MCF 10A (cell line): ENCODE results near the gene FXN. TPM values are rescaled to one million over a fixed set of nuclear protein-coding genes. Genes with fewer than 3 reads are reported as not detected.

Experiments used
- BruUV-seq: library from RNA; stranded (reverse); fragments of 400-500 nt; replicated peaks from 2 replicates; lab custom pipeline; 2021; lab: Mats Ljungman, UMichigan
- CTCF ChIA-PET: fragments of 300-600 bp; sonication (Branson Sonifier 250); formaldehyde crosslinking; extraction: SDS; loops from one replicate; lab custom pipeline; 2021; ENCODE audit warnings: antibody characterized with exemption, inconsistent platforms; lab: Yijun Ruan, JAX
- POLR2A ChIA-PET: fragments of 300-600, 350-650 bp; sonication (Branson Sonifier 250); formaldehyde crosslinking; extraction: SDS; loops from one replicate; lab custom pipeline; 2020; ENCODE audit warnings: antibody characterized with exemption, inconsistent platforms; lab: Yijun Ruan, JAX
- DNase-seq: peaks from one replicate; pipeline ENCODE4 v3.0.0-alpha.2; 2018; ENCODE audit not compliant: unreplicated experiment
- H3K27ac Mint-ChIP-seq: one replicate; pipeline ENCODE4 v1.8.0; 2022; ENCODE audit warnings: mild to moderate bottlenecking, low read depth, mixed read lengths; ENCODE audit not compliant: unreplicated experiment
- H3K27me3 Mint-ChIP-seq: one replicate; pipeline ENCODE4 v1.8.0; 2022; ENCODE audit warnings: mixed read lengths; ENCODE audit not compliant: insufficient read depth, unreplicated experiment
- H3K36me3 Mint-ChIP-seq: one replicate; pipeline ENCODE4 v1.8.0; 2022; ENCODE audit warnings: mild to moderate bottlenecking, moderate library complexity, mixed read lengths; ENCODE audit not compliant: insufficient read depth, unreplicated experiment
- H3K4me1 Mint-ChIP-seq: one replicate; pipeline ENCODE4 v1.8.0; 2022; ENCODE audit warnings: mixed read lengths; ENCODE audit not compliant: insufficient read depth, unreplicated experiment
- H3K4me3 Mint-ChIP-seq: one replicate; pipeline ENCODE4 v1.8.0; 2022; ENCODE audit warnings: mild to moderate bottlenecking, moderate library complexity, mixed read lengths; ENCODE audit not compliant: unreplicated experiment
- H3K9me3 Mint-ChIP-seq: one replicate; pipeline ENCODE4 v1.8.0; 2022; ENCODE audit warnings: mixed read lengths; ENCODE audit not compliant: unreplicated experiment
- intact Hi-C: fragments of 100-400 bp; cut with micrococcal nuclease; formaldehyde crosslinking; loops from 2 replicates; pipeline ENCODE4 v1.14.1; 2022
- total RNA-seq: library from RNA; stranded (reverse); gene quantifications from 2 replicates; pipeline ENCODE4 v1.2.3, GENCODE V29; 2022
- TF ChIP-seq, protein P1 (sequence below): fragments of 200-600 bp; IDR thresholded peaks from one replicate; pipeline ENCODE4 v1.8.0; 2022; ENCODE audit warnings: antibody characterized with exemption, mild to moderate bottlenecking; ENCODE audit not compliant: unreplicated experiment

FXN gene
- total RNA-seq, 1 experiment from 2014 or later: 31.6 TPM

DNA sequence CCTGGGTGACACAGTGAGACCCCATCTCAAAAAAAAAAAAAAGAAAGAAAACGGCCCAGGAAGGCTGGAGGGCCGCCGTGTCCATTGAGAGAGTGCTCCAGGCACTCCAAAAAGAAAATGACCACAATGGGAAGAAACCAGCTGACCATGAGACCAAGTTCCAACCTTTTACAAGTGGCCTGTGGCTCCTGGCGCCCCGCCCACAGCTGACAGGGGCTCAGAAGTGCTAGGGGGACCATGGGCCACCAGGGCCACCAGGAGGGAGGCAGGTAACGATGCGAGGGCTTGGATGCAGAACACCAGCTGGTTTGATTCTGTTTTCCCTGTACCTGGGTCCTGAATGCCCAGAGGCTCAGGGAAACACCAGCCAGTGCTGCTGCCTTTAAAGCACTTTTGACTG, 34.6 kb downstream of the FXN start:
- Mint-ChIP-seq H3K9me3 (no peaks in the 10 kb centered on the region), H3K4me1 (no peaks in the 10 kb centered on the region), H3K27ac (no peak overlapping the region), H3K27me3 (no peaks in the 10 kb centered on the region), H3K4me3 (no peak overlapping the region), H3K36me3 (peaks cover 54% of the 10 kb centered on the region)
- ChIA-PET CTCF (interaction anchor here (0.7 to 1.2 kb wide), 4 partner anchors 11 to 117 kb away, joined by 3 to 4 read pairs (median 4); no protein-coding TSS in a partner anchor), POLR2A (no interaction called here)
- TF ChIP-seq, protein P1, sequence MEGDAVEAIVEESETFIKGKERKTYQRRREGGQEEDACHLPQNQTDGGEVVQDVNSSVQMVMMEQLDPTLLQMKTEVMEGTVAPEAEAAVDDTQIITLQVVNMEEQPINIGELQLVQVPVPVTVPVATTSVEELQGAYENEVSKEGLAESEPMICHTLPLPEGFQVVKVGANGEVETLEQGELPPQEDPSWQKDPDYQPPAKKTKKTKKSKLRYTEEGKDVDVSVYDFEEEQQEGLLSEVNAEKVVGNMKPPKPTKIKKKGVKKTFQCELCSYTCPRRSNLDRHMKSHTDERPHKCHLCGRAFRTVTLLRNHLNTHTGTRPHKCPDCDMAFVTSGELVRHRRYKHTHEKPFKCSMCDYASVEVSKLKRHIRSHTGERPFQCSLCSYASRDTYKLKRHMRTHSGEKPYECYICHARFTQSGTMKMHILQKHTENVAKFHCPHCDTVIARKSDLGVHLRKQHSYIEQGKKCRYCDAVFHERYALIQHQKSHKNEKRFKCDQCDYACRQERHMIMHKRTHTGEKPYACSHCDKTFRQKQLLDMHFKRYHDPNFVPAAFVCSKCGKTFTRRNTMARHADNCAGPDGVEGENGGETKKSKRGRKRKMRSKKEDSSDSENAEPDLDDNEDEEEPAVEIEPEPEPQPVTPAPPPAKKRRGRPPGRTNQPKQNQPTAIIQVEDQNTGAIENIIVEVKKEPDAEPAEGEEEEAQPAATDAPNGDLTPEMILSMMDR: no peak
- no TSS peak for BruUV-seq
- intact Hi-C loops: no loop called here
- no peak for DNase-seq

GRCh38 chr9:69071059-69071458, 35.5 kb downstream of the FXN start:
- no peak for DNase-seq
- no TSS peak for BruUV-seq
- no peaks in the 10 kb centered on the region for H3K9me3 Mint-ChIP-seq
- H3K4me1 Mint-ChIP-seq: no peaks in the 10 kb centered on the region
- CTCF ChIA-PET: no interaction called here
- TF ChIP-seq, protein P1: no peak
- POLR2A ChIA-PET: no interaction called here
- H3K27ac Mint-ChIP-seq: no peak overlapping the region
- H3K36me3 Mint-ChIP-seq: peaks cover 46% of the 10 kb centered on the region
- no peaks in the 10 kb centered on the region for H3K27me3 Mint-ChIP-seq
- intact Hi-C loops: no loop called here
- no peak overlapping the region for H3K4me3 Mint-ChIP-seq

DNA sequence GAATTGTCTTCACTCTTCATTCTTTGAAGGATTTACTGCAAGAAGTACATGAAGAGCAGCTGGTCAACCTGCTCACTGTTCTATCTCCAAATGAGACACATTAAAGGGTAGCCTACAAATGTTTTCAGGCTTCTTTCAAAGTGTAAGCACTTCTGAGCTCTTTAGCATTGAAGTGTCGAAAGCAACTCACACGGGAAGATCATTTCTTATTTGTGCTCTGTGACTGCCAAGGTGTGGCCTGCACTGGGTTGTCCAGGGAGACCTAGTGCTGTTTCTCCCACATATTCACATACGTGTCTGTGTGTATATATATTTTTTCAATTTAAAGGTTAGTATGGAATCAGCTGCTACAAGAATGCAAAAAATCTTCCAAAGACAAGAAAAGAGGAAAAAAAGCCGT, 37.6 kb downstream of the FXN start:
- Mint-ChIP-seq H3K4me3 (no peak overlapping the region), H3K36me3 (peaks cover 31% of the 10 kb centered on the region), H3K9me3 (no peaks in the 10 kb centered on the region), H3K27ac (no peak overlapping the region), H3K27me3 (no peaks in the 10 kb centered on the region), H3K4me1 (peaks cover under 1% of the 10 kb centered on the region)
- ChIA-PET POLR2A (interaction anchor here (1.0 kb wide), 1 partner anchor 24 kb away, joined by 4 read pairs; no protein-coding TSS in a partner anchor), CTCF (interaction anchor here (0.8 to 1.9 kb wide), 6 partner anchors 9 to 120 kb away, joined by 3 to 11 read pairs (median 4); no protein-coding TSS in a partner anchor)
- intact Hi-C loops: no loop called here
- TF ChIP-seq, protein P1: no peak
- BruUV-seq: no TSS peak
- DNase-seq: no peak

DNA sequence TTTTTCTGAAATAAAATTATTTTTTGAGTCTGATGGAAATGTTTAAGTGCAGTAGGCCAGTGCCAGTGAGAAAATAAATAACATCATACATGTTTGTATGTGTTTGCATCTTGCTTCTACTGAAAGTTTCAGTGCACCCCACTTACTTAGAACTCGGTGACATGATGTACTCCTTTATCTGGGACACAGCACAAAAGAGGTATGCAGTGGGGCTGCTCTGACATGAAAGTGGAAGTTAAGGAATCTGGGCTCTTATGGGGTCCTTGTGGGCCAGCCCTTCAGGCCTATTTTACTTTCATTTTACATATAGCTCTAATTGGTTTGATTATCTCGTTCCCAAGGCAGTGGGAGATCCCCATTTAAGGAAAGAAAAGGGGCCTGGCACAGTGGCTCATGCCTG, 39.2 kb downstream of the FXN start:
- peaks cover 19% of the 10 kb centered on the region for H3K36me3 Mint-ChIP-seq
- ChIA-PET CTCF (interaction anchor here (0.6 to 1.8 kb wide), 5 partner anchors 15 to 118 kb away, joined by 3 to 7 read pairs (median 6); no protein-coding TSS in a partner anchor), POLR2A (interaction anchor here (1.0 kb wide), 1 partner anchor 22 kb away, joined by 3 read pairs; no protein-coding TSS in a partner anchor)
- H3K4me3 Mint-ChIP-seq: no peak overlapping the region
- no peak for DNase-seq
- H3K9me3 Mint-ChIP-seq: no peaks in the 10 kb centered on the region
- H3K27ac Mint-ChIP-seq: no peak overlapping the region
- TF ChIP-seq, protein P1: no peak
- H3K27me3 Mint-ChIP-seq: no peaks in the 10 kb centered on the region
- BruUV-seq: no TSS peak
- peaks cover 13% of the 10 kb centered on the region for H3K4me1 Mint-ChIP-seq
- intact Hi-C loops: no loop called here
